Stimulated activated naive CD8-positive, alpha-beta T cell treated with anti-CD3 and anti-CD28 coated beads, Interleukin-15, amount 100 ng/mL, for 72 hours (primary cell): ENCODE data around the gene FOXN4.

Experiments
- ATAC-seq: fragments of 150-1000 bp; cut with Tn5 transposase; 2 replicates; pipeline ENCODE4 v1.10.0; 2021; ENCODE audit warnings: mild to moderate bottlenecking, moderate library complexity
- DNase-seq, 2 donors: peaks; one replicate each; pipeline ENCODE4 v3.0.0; 2021 to 2022
- H3K27ac Mint-ChIP-seq, 2 donors: one replicate each; pipeline ENCODE4 v1.8.0; 2022; ENCODE audit warnings: mild to moderate bottlenecking in 2 of 2, mixed read lengths in 2 of 2, moderate library complexity in 2 of 2
- H3K27me3 Mint-ChIP-seq: one replicate; pipeline ENCODE4 v1.8.0; 2022; ENCODE audit warnings: mixed read lengths
- H3K4me1 Mint-ChIP-seq: one replicate; pipeline ENCODE4 v1.8.0; 2022; ENCODE audit warnings: mild to moderate bottlenecking, mixed read lengths
- H3K4me3 Mint-ChIP-seq, 2 donors: one replicate each; pipeline ENCODE4 v1.8.0; 2022; ENCODE audit warnings: mild to moderate bottlenecking in 2 of 2, mixed read lengths in 2 of 2, moderate library complexity in 1 of 2
- H3K9me3 Mint-ChIP-seq, 2 donors: one replicate each; pipeline ENCODE4 v1.8.0; 2022; ENCODE audit warnings: mixed read lengths in 2 of 2

FOXN4 gene

GRCh38 chr12:109291521-109292341 is 17.4 kb downstream of the FOXN4 start:
- Mint-ChIP-seq H3K4me1 (no peaks in the 10 kb centered on the region), H3K27ac (no peak overlapping the region), H3K9me3 (no peaks in the 10 kb centered on the region), H3K4me3 (peak overlapping the region in 1 of 2 donors; percentile 52), H3K27me3 (peaks cover 60% of the 10 kb centered on the region)
- DNase-seq: no peak
- ATAC-seq: peak; percentile 19

- no peak for ATAC-seq
- Mint-ChIP-seq H3K27me3 (peaks cover 54% of the 10 kb centered on the region), H3K9me3 (no peaks in the 10 kb centered on the region), H3K27ac (no peak overlapping the region), H3K4me1 (no peaks in the 10 kb centered on the region), H3K4me3 (peak overlapping the region in 1 of 2 donors; percentile 52)
- DNase-seq: no peak
Measured at GRCh38 chr12:109291117-109291516, 18.0 kb downstream of the FOXN4 start.

GRCh38 chr12:109290061-109290460 is 19.0 kb downstream of the FOXN4 start:
- no peak overlapping the region for H3K27ac Mint-ChIP-seq
- H3K4me3 Mint-ChIP-seq: no peak overlapping the region
- peaks cover 48% of the 10 kb centered on the region for H3K27me3 Mint-ChIP-seq
- peaks cover 0 to 1% of the 10 kb centered on the region in 2 donors for H3K9me3 Mint-ChIP-seq
- no peaks in the 10 kb centered on the region for H3K4me1 Mint-ChIP-seq
- ATAC-seq: no peak
- no peak for DNase-seq

GRCh38 chr12:109289551-109289950 is 19.5 kb downstream of the FOXN4 start:
- peak overlapping the region in 1 of 2 donors; percentile 81 for H3K27ac Mint-ChIP-seq
- peaks cover 43% of the 10 kb centered on the region for H3K27me3 Mint-ChIP-seq
- H3K4me1 Mint-ChIP-seq: no peaks in the 10 kb centered on the region
- H3K4me3 Mint-ChIP-seq: no peak overlapping the region
- peaks cover 0 to 6% of the 10 kb centered on the region in 2 donors for H3K9me3 Mint-ChIP-seq
- no peak for DNase-seq
- no peak for ATAC-seq

- peaks cover 0 to 6% of the 10 kb centered on the region in 2 donors for H3K9me3 Mint-ChIP-seq
- H3K4me3 Mint-ChIP-seq: no peak overlapping the region
Measured at GRCh38 chr12:109289004-109289403, 20.1 kb downstream of the FOXN4 start.

GRCh38 chr12:109288571-109288970 is 20.5 kb downstream of the FOXN4 start:
- Mint-ChIP-seq H3K9me3 (peaks cover 0 to 6% of the 10 kb centered on the region in 2 donors), H3K4me3 (no peak overlapping the region)
- ATAC-seq: no peak

More at GRCh38 chr12:109289004-109289403, 20.1 kb downstream of the FOXN4 start:
- ATAC-seq (no peak), DNase-seq (no peak)
- H3K27ac Mint-ChIP-seq: no peak overlapping the region
- H3K27me3 Mint-ChIP-seq: peaks cover 38% of the 10 kb centered on the region
- H3K4me1 Mint-ChIP-seq: no peaks in the 10 kb centered on the region

GRCh38 chr12:109287811-109288469 is 21.1 kb downstream of the FOXN4 start:
- DNase-seq (no peak), ATAC-seq (no peak)
- H3K27me3 Mint-ChIP-seq: peaks cover 27% of the 10 kb centered on the region
- no peaks in the 10 kb centered on the region for H3K4me1 Mint-ChIP-seq
- H3K9me3 Mint-ChIP-seq: peaks cover 0 to 6% of the 10 kb centered on the region in 2 donors
- no peak overlapping the region for H3K27ac Mint-ChIP-seq
- H3K4me3 Mint-ChIP-seq: no peak overlapping the region

More at GRCh38 chr12:109288571-109288970, 20.5 kb downstream of the FOXN4 start:
- no peak for DNase-seq
- Mint-ChIP-seq H3K27me3 (peaks cover 33% of the 10 kb centered on the region), H3K27ac (peak overlapping the region in 1 of 2 donors; percentile 63), H3K4me1 (no peaks in the 10 kb centered on the region)

- Mint-ChIP-seq H3K4me1 (no peaks in the 10 kb centered on the region), H3K4me3 (no peak overlapping the region), H3K27me3 (peaks cover 21% of the 10 kb centered on the region), H3K27ac (no peak overlapping the region), H3K9me3 (peaks cover 0 to 6% of the 10 kb centered on the region in 2 donors)
- DNase-seq (no peak), ATAC-seq (no peak)
Measured at GRCh38 chr12:109287181-109287580, 21.9 kb downstream of the FOXN4 start.

- Mint-ChIP-seq H3K4me3 (no peak overlapping the region), H3K27me3 (peaks cover 15% of the 10 kb centered on the region), H3K27ac (no peak overlapping the region), H3K4me1 (no peaks in the 10 kb centered on the region), H3K9me3 (peaks cover 0 to 6% of the 10 kb centered on the region in 2 donors)
- DNase-seq: no peak
- no peak for ATAC-seq
Measured at GRCh38 chr12:109286652-109287051, 22.4 kb downstream of the FOXN4 start.

- H3K9me3 Mint-ChIP-seq: peaks cover 0 to 6% of the 10 kb centered on the region in 2 donors
Measured at GRCh38 chr12:109286252-109286651, 22.8 kb downstream of the FOXN4 start.

GRCh38 chr12:109284392-109284791 is 24.7 kb downstream of the FOXN4 start:
- H3K27ac Mint-ChIP-seq: no peak overlapping the region
- no peaks in the 10 kb centered on the region for H3K27me3 Mint-ChIP-seq
- peaks cover 0 to 6% of the 10 kb centered on the region in 2 donors for H3K9me3 Mint-ChIP-seq
- no peak overlapping the region for H3K4me3 Mint-ChIP-seq
- no peaks in the 10 kb centered on the region for H3K4me1 Mint-ChIP-seq
- no peak for DNase-seq
- no peak for ATAC-seq

More at GRCh38 chr12:109286252-109286651, 22.8 kb downstream of the FOXN4 start:
- Mint-ChIP-seq H3K27ac (no peak overlapping the region), H3K4me3 (no peak overlapping the region), H3K4me1 (no peaks in the 10 kb centered on the region), H3K27me3 (peaks cover 11% of the 10 kb centered on the region)
- no peak for ATAC-seq
- no peak for DNase-seq

- no peak for ATAC-seq
- no peak overlapping the region for H3K4me3 Mint-ChIP-seq
- H3K9me3 Mint-ChIP-seq: peaks cover 0 to 6% of the 10 kb centered on the region in 2 donors
- H3K27me3 Mint-ChIP-seq: no peaks in the 10 kb centered on the region
- no peak overlapping the region for H3K27ac Mint-ChIP-seq
- DNase-seq: no peak
- H3K4me1 Mint-ChIP-seq: no peaks in the 10 kb centered on the region
Measured at GRCh38 chr12:109281452-109281851, 27.6 kb downstream of the FOXN4 start.

- no peaks in the 10 kb centered on the region for H3K4me1 Mint-ChIP-seq
- no peaks in the 10 kb centered on the region for H3K27me3 Mint-ChIP-seq
- no peaks in the 10 kb centered on the region for H3K9me3 Mint-ChIP-seq
- ATAC-seq: no peak
- no peak for DNase-seq
- peak overlapping the region in 1 of 2 donors; percentile 42 for H3K27ac Mint-ChIP-seq
- no peak overlapping the region for H3K4me3 Mint-ChIP-seq
Measured at GRCh38 chr12:109279525-109279924, 29.6 kb downstream of the FOXN4 start.

- no peaks in the 10 kb centered on the region for H3K27me3 Mint-ChIP-seq
- no peak for DNase-seq
- no peak overlapping the region for H3K4me3 Mint-ChIP-seq
- no peaks in the 10 kb centered on the region for H3K9me3 Mint-ChIP-seq
- no peak overlapping the region for H3K27ac Mint-ChIP-seq
- no peaks in the 10 kb centered on the region for H3K4me1 Mint-ChIP-seq
- no peak for ATAC-seq
Measured at GRCh38 chr12:109278912-109279311, 30.2 kb downstream of the FOXN4 start.

GRCh38 chr12:109277899-109278762 is 31.0 kb downstream of the FOXN4 start:
- DNase-seq (no peak), ATAC-seq (no peak)
- peaks cover 7% of the 10 kb centered on the region for H3K27me3 Mint-ChIP-seq
- H3K9me3 Mint-ChIP-seq: no peaks in the 10 kb centered on the region
- H3K4me3 Mint-ChIP-seq: no peak overlapping the region
- H3K27ac Mint-ChIP-seq: peak overlapping the region in 1 of 2 donors; percentile 27
- no peaks in the 10 kb centered on the region for H3K4me1 Mint-ChIP-seq
